ENCODE measurements around the gene MAPK8IP3.

Gene MAPK8IP3

GRCh38 chr16:1691956-1692355 is 14.0 kb upstream of the MAPK8IP3 start:
- Histone ChIP-seq H3K27me3 (ENCODE audit: insufficient read depth, poor library complexity, severe bottlenecking) (no peaks in the 10 kb centered on the region), H3K27ac (replicated peaks) (no peak overlapping the region), H3K4me3 (replicated peaks; ENCODE audit: insufficient read depth, low read length) (no peak overlapping the region)
- DNase-seq (ENCODE audit: low read depth in 1 of 2, low spot score in 1 of 2), result no peak
- TF ChIP-seq SPI1 (IDR thresholded peaks at IDR 0.05; ENCODE audit: borderline replicate concordance, low read depth) (no peak), REST (IDR thresholded peaks at IDR 0.05; ENCODE audit: insufficient replicate concordance, low read depth) (no peak), CTCF (IDR thresholded peaks at IDR 0.05; ENCODE audit: insufficient read depth, low read length) (no peak), POLR2AphosphoS5 (IDR thresholded peaks at IDR 0.05; ENCODE audit: low read depth) (no peak), GABPA (IDR thresholded peaks at IDR 0.05; ENCODE audit: low read depth) (no peak)

GRCh38 chr16:1696863-1697262 is 9.1 kb upstream of the MAPK8IP3 start:
- H3K4me3 ChIP-seq (replicated peaks; ENCODE audit: insufficient read depth, low read length), result no peak overlapping the region
- DNase-seq (ENCODE audit: low read depth in 1 of 2, low spot score in 1 of 2), result no peak
- no peak for TF ChIP-seq GABPA (IDR thresholded peaks at IDR 0.05; ENCODE audit: low read depth)
- TF ChIP-seq SPI1 (IDR thresholded peaks at IDR 0.05; ENCODE audit: borderline replicate concordance, low read depth), result no peak
- TF ChIP-seq CTCF (IDR thresholded peaks at IDR 0.05; ENCODE audit: insufficient read depth, low read length), result no peak
- no peak for TF ChIP-seq POLR2AphosphoS5 (IDR thresholded peaks at IDR 0.05; ENCODE audit: low read depth)
- no peak for TF ChIP-seq REST (IDR thresholded peaks at IDR 0.05; ENCODE audit: insufficient replicate concordance, low read depth)

GRCh38 chr16:1698680-1699079 is 7.3 kb upstream of the MAPK8IP3 start:
- no peak overlapping the region for H3K4me3 ChIP-seq (replicated peaks; ENCODE audit: insufficient read depth, low read length)
- H3K27ac ChIP-seq (replicated peaks), result no peak overlapping the region
- TF ChIP-seq CTCF (IDR thresholded peaks at IDR 0.05; ENCODE audit: insufficient read depth, low read length), result no peak
- TF ChIP-seq REST (IDR thresholded peaks at IDR 0.05; ENCODE audit: insufficient replicate concordance, low read depth), result no peak
- no peak for TF ChIP-seq GABPA (IDR thresholded peaks at IDR 0.05; ENCODE audit: low read depth)
- TF ChIP-seq POLR2AphosphoS5 (IDR thresholded peaks at IDR 0.05; ENCODE audit: low read depth), result no peak
- H3K27me3 ChIP-seq (ENCODE audit: insufficient read depth, poor library complexity, severe bottlenecking), result no peaks in the 10 kb centered on the region
- DNase-seq (ENCODE audit: low read depth in 1 of 2, low spot score in 1 of 2), result no peak

More at GRCh38 chr16:1696863-1697262, 9.1 kb upstream of the MAPK8IP3 start:
- no peak overlapping the region for H3K27ac ChIP-seq (replicated peaks)
- no peaks in the 10 kb centered on the region for H3K27me3 ChIP-seq (ENCODE audit: insufficient read depth, poor library complexity, severe bottlenecking)
